IPS-18a (cell line): ENCODE results near the gene IZUMO1.

ENCODE experiments used
- H3K27ac ChIP-seq: one replicate; pipeline ENCODE4 v1.5.1; 2013; ENCODE audit warnings: low read length
- H3K27me3 ChIP-seq: one replicate; pipeline ENCODE4 v1.6.1; 2013; ENCODE audit warnings: mild to moderate bottlenecking, low read length; ENCODE audit not compliant: control insufficient read depth, insufficient read depth
- H3K36me3 ChIP-seq: one replicate; pipeline ENCODE4 v1.6.1; 2013; ENCODE audit warnings: low read depth, low read length; ENCODE audit not compliant: control insufficient read depth
- H3K4me1 ChIP-seq: one replicate; pipeline ENCODE4 v1.6.1; 2013; ENCODE audit warnings: low read depth, low read length; ENCODE audit not compliant: control insufficient read depth
- H3K4me3 ChIP-seq: one replicate; pipeline ENCODE4 v1.5.1; 2013; ENCODE audit warnings: low read length
- H3K9ac ChIP-seq: one replicate; pipeline ENCODE4 v1.6.1; 2013; ENCODE audit warnings: mild to moderate bottlenecking, low read length, moderate library complexity
- H3K9me3 ChIP-seq: one replicate; pipeline ENCODE4 v1.6.1; 2013; ENCODE audit warnings: low read depth, low read length; ENCODE audit not compliant: control insufficient read depth

IZUMO1 gene

DNA sequence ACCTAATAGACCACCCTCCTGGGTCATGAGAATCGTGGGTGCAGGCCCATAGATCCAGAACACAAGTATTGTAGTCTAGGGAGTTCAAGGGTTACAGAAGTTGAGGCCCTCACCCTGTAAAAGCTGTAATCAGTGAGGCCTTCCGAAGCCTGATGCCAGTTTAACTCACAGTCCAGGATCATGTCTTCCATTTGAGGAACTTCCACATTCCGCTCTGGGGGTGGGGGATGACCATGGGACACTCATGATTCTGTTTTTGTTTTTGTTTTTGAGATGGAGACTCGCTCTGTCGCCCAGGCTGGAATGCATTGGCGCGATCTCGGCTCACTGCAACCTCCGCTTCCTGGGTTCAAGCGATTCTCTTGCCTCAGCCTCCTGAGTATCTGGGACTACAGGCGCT, 4.6 kb downstream of the IZUMO1 start:
- H3K27ac ChIP-seq = no peak overlapping the region
- no peak overlapping the region for H3K9ac ChIP-seq
- H3K4me1 ChIP-seq = peaks cover 28% of the 10 kb centered on the region

DNA sequence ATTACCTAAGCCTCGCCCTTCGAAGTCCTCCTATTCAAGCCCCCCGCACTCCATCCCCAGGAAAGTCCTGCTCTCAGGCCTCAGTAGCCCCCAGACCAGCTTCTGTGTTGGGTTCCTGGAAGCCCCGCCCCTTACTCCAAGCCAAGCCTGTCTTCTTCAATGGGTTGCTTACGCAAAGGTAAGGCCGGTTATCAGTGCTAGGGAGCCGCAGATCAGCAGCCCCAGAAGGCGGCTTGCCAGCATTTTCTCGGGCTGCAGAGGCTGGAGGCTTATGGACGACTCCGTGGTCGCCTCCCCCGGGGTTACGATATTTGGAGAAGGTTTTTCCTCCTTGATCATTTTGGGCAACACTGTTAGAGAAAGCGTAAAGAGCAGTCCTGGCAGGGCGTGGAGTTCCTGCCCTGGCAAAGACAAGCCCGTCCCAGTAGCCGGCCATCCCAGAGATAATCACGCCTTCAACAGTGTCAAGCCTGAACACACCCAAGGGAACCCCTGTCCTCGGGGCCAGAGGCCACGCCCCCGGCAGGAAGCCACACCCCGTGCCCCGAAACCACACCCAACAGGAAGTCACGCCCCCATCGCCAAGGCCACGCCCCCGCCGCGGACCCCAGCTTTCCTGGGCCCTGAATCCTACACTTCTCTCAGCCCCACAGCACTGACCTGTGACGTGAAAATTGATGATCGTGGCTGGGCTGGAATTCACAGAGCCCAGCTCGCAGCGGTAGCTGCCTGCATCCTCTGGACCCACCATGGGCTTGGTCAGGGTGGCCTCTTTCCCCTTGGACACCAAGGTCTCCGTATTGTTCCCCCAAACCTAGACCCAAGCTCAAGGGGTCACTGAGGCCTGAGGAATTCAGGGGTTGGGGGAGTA, 5.3 kb downstream of the IZUMO1 start:
- Histone ChIP-seq H3K36me3 (no peaks in the 10 kb centered on the region), H3K4me1 (peaks cover 28% of the 10 kb centered on the region), H3K27ac (no peak overlapping the region), H3K4me3 (no peak overlapping the region), H3K9me3 (no peaks in the 10 kb centered on the region), H3K9ac (no peak overlapping the region), H3K27me3 (peaks cover 20% of the 10 kb centered on the region)

More for the DNA sequence above, 4.6 kb downstream of the IZUMO1 start:
- Histone ChIP-seq H3K36me3 (no peaks in the 10 kb centered on the region), H3K4me3 (no peak overlapping the region), H3K9me3 (no peaks in the 10 kb centered on the region), H3K27me3 (peaks cover 20% of the 10 kb centered on the region)

DNA sequence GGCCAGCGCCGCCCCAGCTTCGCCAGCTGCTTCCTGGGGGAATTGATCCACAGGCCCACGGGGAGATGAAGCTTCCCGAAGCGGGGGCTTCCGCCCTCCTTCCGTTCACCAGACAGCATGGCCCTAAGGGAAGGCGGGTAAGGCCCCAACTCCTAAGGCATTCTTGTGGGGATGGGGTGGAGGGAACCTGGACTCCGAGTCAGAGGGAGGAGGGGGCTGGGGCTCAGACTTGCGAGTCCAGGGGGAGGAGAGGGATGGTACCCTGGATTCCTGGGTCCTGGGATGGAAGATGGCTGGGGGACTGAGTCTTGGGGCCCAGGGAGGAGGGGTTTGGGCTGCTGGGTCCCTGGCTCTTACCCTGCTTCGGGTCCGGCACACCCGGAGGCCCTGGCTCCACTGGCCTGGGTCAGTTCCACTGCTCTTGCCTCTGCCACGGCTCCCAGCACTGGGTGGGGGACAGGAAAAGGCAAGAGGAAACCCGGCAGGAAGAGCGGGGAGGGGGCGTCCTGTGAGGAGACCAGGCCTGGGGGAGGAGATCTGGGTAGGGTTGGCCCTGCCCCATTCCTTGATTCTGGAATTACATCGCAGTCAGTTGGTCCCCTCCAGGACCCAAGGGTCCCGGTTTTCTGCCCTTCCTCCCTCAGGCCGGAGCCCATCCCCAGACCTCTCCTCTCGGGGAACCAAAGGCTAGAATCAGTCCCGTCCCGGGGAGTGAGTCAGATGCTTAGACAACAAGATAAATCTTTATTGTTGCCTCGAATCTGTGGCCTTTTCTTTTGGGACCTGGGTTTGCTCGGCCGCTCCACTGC, 6.3 kb downstream of the IZUMO1 start, which contains the start of gene RASIP1:
TSS of gene RASIP1 (minus strand) at position 447 of the 809 bp plus-strand sequence. CDS start at position 119, 328 bp downstream.
- H3K4me3 ChIP-seq = peak within 1 kb of the TSS; percentile 57
- no peak within 1 kb of the TSS for H3K27ac ChIP-seq
- no peak within 1 kb of the TSS for H3K9ac ChIP-seq
- no peaks in the 10 kb centered on the region for H3K9me3 ChIP-seq
- H3K36me3 ChIP-seq = no peaks in the 10 kb centered on the region
- peaks cover 23% of the 10 kb centered on the region for H3K4me1 ChIP-seq
- H3K27me3 ChIP-seq = peaks cover 20% of the 10 kb centered on the region

DNA sequence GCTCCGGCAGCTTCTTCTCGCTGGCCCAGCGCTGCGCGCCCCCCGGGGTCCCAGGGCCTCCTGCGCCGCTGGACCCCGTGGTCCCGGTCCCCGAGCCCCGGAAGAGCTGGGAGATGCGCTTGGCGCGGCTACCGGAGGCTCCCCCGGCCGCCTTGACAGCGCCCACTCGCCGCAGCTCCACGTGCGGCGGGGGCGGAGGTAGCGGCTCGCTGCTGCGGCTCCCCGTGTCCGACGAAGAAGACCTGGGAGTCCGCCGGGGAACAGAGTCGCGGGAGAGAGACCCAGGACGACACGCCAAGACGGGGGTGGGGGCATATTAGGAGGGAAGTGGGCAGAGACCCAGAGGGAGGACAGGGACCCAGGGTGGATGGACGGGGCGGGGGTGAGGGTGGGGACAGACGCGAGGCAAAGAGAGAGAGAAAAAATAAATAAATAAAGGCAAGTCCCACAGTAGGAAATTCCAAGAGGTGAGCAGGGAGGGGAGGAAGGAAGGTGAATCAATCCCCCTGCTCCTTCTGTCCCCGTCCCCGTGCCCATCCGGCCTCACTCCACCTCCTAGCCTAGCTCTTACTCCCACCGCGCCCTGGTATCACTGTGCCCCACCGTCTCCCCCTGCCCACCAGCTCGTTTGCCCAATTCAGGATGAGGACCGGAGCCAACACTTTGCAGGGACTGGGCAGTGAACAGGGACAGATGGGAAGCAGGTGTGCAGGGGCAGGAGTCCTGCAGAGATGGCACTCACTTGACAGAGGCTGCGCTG, 7.1 kb downstream of the IZUMO1 start:
- H3K27ac ChIP-seq = no peak overlapping the region
- H3K4me3 ChIP-seq = peak overlapping the region; percentile 57
- peaks cover 20% of the 10 kb centered on the region for H3K27me3 ChIP-seq
- H3K9ac ChIP-seq = no peak overlapping the region
- peaks cover 23% of the 10 kb centered on the region for H3K4me1 ChIP-seq
- H3K36me3 ChIP-seq = no peaks in the 10 kb centered on the region
- H3K9me3 ChIP-seq = no peaks in the 10 kb centered on the region

DNA sequence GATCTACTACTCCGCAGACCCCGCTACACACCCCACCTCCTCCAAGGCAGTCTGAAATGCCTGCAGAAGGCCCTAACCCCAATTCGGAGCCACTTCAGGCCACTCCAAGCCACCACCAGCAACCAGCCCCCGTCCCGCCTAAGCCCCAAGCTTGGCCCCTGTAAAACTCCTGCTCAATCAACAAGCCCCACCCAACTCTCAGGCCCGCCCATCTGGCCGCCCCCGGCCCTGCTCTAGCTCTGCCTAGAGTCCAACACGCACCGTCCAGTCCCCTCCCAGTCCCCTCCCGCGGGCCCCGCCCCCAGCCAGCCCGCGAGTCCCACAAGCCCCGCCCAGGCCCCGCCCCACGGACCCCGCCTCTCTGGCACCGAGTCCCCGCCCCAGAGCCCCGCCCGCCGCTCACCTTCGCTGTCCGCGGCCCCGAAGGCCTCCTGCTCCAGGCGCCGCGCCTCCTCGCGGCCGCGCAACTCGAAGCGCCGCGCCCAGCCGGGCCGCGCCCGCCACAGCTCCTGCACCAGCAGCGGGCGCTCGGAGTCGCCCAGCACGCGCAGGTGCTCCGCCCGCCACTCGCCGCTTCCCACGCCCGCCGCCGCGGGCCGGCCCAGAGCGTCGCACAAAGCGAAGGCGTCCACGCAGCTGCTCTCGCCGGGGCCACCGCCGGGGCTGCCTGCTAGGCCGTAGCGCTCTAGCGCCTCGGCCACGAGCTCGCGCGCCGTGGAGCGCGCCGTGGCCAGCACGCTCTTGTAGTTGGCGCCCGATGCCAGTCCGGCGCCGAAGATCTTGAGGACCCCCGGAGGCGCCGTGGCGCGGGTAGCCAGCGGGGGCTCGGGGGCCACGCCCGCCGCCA, 7.9 kb downstream of the IZUMO1 start:
- H3K27me3 ChIP-seq = peaks cover 20% of the 10 kb centered on the region
- no peaks in the 10 kb centered on the region for H3K9me3 ChIP-seq
- peak overlapping the region; percentile 57 for H3K4me3 ChIP-seq
- no peaks in the 10 kb centered on the region for H3K36me3 ChIP-seq
- no peak overlapping the region for H3K9ac ChIP-seq
- H3K4me1 ChIP-seq = peaks cover 23% of the 10 kb centered on the region
- no peak overlapping the region for H3K27ac ChIP-seq

DNA sequence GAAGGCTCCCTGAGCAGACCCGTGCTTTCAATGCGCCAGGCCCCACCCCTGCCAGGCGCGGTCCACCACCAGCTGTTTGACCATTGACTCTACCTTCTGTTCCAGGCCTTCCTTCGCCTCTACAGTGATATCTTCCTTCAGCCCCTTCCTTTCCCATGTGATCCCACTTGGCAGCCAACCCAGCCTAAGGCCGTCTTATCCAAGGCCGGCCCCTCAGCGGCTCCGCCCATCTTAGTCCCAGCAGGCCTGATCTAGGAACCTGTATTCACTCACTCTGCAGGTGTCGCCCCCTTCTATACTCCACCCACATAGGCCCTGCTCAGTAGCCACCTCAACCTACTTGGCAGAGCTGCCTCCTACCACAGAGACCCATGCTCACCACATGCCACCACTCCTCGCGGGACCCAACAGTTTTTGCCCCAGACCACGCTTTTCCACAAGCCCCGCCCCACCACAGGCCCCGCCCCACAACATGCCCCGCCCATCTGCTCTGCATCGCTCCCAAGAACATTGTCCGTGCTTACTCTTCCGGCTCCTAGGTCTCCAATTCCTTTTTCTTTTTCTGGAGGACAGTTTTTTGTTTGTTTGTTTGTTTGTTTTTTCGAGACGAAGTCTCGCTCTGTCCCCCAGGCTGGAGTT, 9.2 kb downstream of the IZUMO1 start:
- Histone ChIP-seq H3K27ac (no peak overlapping the region), H3K27me3 (peaks cover 20% of the 10 kb centered on the region), H3K4me1 (peaks cover 23% of the 10 kb centered on the region), H3K36me3 (no peaks in the 10 kb centered on the region), H3K9me3 (no peaks in the 10 kb centered on the region), H3K9ac (no peak overlapping the region), H3K4me3 (no peak overlapping the region)

DNA sequence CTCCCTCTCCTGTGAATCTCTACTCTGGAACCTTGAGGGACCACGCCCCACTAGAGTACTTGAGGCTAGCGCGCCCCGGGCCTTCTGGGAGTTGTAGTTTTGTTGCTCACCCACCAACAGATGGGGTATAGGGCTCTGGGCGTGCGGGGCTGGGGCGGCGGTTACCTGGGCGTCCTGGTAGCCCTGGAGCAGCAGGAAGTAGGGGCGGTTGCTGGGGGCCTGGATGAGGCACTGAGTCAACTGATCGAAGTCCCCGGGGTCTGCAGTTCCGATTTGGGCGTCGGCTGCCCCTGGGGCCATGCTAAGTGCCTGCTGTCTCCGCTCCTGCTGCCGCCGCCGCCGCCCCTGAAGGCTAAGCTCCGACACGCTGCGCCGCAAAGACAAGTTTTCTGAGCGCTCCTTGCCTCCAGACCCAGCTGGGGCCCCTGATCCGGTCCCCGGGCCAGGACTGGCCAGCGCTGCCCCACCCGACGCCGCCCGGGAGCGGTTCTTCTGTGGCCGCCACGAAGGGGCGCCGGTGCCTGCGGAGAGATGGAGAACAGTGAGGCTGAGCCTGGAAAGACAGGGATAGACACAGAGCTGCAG, 11.6 kb downstream of the IZUMO1 start:
- peaks cover 12% of the 10 kb centered on the region for H3K4me1 ChIP-seq
- peak overlapping the region; percentile 67 for H3K4me3 ChIP-seq
- H3K27ac ChIP-seq = no peak overlapping the region
- H3K9ac ChIP-seq = peak overlapping the region; percentile 39
- peaks cover 12% of the 10 kb centered on the region for H3K27me3 ChIP-seq
- no peaks in the 10 kb centered on the region for H3K36me3 ChIP-seq
- H3K9me3 ChIP-seq = no peaks in the 10 kb centered on the region

DNA sequence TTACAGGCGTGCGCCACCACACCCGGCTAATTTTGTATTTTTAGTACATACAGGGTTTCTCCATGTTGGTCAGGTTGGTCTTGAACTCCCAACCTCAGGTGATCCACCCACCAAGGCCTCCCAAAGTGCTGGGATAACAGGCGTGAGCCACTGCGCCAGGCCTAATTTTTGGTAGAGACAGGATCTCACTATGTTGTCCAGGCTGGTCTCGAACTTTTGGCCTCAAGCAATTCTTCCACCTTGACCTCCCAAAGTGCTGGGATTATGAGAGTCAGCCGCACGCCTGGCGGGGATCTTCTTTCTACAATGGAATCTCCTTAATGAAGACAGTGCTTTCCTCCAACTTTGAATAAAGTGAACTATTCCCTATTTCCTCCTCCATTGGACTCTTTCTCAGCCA, 12.1 kb downstream of the IZUMO1 start:
- H3K36me3 ChIP-seq = no peaks in the 10 kb centered on the region
- H3K4me3 ChIP-seq = peak overlapping the region; percentile 67
- H3K4me1 ChIP-seq = peaks cover 12% of the 10 kb centered on the region
- peaks cover 7% of the 10 kb centered on the region for H3K27me3 ChIP-seq
- no peak overlapping the region for H3K27ac ChIP-seq
- no peak overlapping the region for H3K9ac ChIP-seq
- no peaks in the 10 kb centered on the region for H3K9me3 ChIP-seq

DNA sequence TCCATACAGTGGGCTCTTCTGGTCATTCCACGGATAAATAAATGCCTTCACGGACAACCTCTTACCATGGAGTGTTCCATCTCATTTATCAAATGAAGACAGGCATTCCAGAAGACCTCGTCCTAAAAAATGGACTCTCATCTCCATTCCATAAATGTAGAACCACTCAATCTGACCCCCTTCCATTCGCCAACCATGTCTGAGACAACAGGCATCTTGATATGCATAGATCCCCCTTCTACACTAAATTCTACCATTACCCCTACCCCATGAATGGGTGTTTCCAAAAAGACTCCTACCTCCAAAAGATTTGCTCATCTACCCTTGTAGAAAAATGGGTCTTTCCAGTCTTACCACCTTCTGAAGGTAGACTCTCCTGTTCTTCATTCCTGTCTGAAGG, 15.3 kb downstream of the IZUMO1 start:
- no peak overlapping the region for H3K27ac ChIP-seq
- H3K27me3 ChIP-seq = no peaks in the 10 kb centered on the region
- no peaks in the 10 kb centered on the region for H3K36me3 ChIP-seq
- H3K4me3 ChIP-seq = no peak overlapping the region
- H3K9ac ChIP-seq = no peak overlapping the region
- no peaks in the 10 kb centered on the region for H3K9me3 ChIP-seq
- no peaks in the 10 kb centered on the region for H3K4me1 ChIP-seq
